AG20443 (cell line): ENCODE results near the gene ITGB2.

Experiments used
- DNase-seq: peaks from one replicate; pipeline ENCODE4 v3.0.0; 2012; ENCODE audit warnings: low spot score, mixed read lengths

The ITGB2 gene

GRCh38 chr21:44940116-44940631, 19.5 kb upstream of the ITGB2 start:
- DNase-seq, result peak; percentile 44

- peak; percentile 96 for DNase-seq
Measured at GRCh38 chr21:44939532-44940115, 18.9 kb upstream of the ITGB2 start, which contains the start of gene SLX9. Gene SLX9, plus strand, starts transcription at chr21:44940029. Its CDS starts 29 bp downstream, at chr21:44940058.

DNA sequence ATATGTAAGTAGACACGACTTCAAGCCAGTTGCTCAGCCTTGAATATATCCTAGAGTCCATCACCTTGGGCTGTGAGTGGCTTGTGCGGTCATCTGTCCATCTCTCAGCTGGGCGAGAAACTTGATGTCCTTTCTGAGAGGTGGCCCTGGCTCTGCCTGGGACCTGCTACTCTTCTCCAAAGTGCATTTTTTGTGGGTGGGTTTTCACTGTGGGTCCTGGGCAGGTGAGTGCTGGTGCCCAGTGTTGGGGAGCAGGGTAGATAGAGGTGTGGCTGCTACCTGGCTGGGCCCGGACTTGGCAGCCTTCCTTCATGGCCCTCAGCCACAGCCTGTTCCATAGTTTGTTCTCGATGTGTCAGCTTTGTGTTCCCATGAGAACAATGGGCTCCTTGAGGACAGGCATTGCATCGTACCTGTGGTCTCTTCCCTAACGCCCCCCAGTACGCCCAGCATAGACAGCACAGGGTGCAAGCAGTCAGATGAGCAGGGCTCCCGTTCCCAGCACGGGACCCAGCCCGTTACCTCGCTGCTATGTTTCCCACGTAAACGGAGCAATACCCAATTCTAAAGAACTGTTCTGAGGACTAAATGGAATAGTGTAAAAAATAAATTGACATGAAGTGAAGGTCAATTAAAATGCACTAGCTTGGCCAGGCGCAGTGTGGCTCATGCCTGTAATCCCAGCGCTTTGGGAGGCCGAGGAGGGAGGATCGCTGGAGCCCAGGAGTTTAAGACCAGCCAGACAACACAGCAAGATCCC, 18.3 kb upstream of the ITGB2 start:
- no peak for DNase-seq

DNA sequence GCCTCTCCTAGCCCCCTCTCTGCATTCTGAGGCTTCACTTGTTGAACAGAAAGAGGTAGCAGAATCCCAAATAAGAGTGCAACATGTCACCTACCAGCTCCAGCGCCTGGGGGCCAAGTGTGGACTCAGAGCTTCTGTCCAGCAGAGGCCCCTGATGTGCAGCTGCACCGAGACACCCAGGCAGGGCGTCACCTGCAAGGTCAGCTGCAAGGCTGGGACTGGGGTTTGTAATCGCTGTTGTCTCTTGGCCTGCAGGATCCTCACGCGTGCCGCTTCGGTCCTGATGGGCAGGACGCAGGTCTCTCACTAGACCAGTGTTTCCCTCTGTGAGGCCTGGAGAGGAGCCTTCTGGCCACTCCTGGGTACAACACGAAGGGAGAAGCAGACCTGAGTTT, 14.8 kb upstream of the ITGB2 start:
- no peak for DNase-seq

GRCh38 chr21:44934797-44935532, 14.3 kb upstream of the ITGB2 start:
- no peak for DNase-seq

DNA sequence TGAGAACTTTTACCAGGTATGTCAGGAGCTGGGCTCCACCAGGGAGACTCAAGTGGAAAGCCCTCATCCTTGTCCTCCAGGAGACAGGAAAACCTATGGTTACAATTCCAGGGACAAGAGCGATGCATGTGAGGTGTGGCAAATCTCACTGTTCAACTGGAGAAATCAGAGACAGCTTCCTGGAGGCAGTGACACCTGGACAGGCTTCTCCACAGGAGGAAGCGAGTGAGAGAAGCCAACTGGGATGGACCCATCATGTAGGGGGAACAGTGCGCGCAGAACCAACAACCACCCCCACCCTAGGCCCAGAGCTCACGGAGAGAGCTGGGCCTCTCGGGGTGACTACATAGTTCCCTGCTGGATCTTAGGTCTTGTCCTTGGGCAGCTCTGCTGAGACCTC, 13.6 kb upstream of the ITGB2 start:
- no peak for DNase-seq

DNA sequence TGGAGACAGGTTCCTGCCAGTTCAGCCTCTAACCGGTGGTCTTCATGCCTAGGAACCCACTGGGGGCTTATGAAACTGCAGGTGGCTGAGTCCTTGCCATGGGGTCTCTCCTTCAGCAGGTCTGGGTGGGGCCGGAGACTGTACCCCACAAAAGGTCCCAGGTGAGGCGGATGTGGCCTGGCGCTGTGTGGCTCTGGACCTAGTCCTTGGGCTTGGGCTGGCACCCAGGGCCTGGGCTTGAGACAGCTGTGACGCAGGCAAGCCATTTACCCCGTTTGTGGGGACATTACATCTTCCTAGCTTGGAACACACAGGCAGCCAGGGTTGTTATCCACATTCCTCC, 13.2 kb upstream of the ITGB2 start:
- no peak for DNase-seq

GRCh38 chr21:44933199-44933917, 12.7 kb upstream of the ITGB2 start:
- DNase-seq, result no peak

GRCh38 chr21:44932408-44933181, 11.9 kb upstream of the ITGB2 start:
- peak; percentile 83 for DNase-seq

- no peak for DNase-seq
Measured at GRCh38 chr21:44931501-44932407, 11.1 kb upstream of the ITGB2 start.

DNA sequence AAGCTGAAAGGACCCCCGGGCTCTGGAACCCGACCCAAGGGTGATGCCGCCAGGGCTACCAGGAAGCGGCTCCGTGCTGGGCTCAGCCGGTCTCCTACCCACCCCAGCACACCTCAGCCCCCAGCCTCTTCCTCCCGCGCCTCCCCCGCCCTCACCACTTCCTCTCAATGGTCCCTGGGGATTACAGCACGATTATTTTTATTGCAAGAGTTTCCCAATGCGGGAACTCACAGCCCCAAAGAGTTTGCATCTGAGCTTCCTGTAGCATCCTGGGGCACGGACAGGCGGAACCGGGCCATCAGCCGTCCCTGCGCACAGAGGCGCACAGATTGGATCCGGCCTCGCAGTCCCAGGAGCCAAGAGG, 10.4 kb upstream of the ITGB2 start:
- DNase-seq, result peak; percentile 62

- no peak for DNase-seq
Measured at GRCh38 chr21:44930543-44930981, 9.9 kb upstream of the ITGB2 start.

DNA sequence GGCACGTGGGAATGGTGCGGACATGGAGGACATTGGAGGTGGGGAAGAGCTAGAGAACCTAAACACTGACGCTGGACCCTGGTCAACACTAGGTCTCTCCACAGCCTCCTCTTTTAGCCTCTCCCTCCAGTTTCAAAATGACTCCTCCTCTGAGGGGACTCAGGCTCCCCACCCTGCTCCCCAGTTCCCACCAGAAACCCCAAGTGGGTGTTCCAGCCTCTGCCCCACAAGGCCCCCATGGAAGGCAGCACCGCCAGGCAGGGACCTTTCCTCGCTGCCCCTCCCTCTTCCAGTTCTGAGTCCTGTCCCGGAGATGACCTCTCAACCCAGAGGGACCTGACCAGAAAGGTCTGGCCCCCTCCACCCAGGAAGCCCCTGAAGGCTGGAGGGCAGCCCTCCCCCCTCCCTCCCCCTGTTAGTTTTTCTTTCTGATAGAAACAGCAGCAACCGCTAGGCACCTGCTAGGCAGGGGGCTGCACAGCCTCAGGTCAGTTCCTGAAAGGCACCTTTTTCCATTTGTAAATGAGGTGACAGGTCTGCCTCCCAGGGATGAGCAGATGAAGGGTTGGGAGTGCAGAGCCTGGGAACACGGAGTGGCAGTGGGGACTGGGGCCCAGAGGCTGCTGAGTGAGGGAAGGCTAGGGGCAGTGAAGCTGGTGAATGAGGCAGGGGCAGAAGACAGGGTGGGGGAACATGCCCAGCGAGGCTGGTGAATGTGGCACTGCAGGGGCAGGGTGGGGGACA, 9.3 kb upstream of the ITGB2 start:
- DNase-seq, result no peak

GRCh38 chr21:44929242-44929798, 8.6 kb upstream of the ITGB2 start:
- no peak for DNase-seq

- DNase-seq, result peak; percentile 68
Measured at GRCh38 chr21:44928500-44929241, 8.0 kb upstream of the ITGB2 start.

DNA sequence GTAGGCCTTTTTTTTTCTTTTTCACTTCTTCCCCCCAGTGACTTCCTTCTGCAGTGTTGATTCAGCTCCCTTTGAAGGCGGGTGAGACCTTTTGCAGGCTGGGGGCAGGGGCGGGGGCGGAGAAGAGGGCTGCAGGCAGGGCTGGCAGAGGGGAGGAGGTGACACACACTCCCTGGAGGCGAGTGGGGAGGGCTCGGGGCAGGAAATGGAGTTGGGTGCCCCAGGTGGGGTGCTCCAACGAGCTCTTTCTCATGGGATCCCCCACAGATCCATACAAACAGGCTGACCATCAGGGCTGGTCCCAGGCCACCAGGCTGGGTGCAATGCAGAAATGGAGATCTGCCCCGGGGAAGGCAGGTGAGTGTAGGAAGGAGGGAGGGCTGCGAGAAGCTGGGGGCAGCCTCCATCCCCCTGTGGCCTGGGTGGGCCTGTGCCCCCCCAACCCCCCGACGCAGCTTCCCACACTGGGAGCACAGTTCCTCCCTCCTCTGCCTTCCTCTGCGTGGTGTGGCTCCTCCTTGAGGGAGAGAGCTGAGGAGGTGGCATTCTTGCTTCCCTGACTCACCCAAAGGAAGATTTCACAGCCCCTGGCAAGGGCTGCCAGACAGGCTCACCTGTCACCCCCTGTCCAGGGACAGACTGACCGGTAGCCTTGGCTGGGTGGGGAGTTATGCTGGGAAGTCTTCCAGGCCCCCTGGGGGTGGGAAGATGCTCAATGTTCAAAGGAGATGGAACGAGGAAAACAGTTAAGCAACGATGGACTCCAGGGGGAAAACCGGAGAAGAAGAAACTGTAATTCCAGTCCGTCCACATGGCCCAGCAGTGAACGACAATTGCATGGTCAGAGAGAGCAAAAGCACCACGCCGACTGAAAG, 7.1 kb upstream of the ITGB2 start:
- peak; percentile 72 for DNase-seq

GRCh38 chr21:44927259-44927586, 6.5 kb upstream of the ITGB2 start:
- no peak for DNase-seq
